Activated T-helper 1 cell treated with anti-CD3 and anti-CD28 coated beads, Interleukin-2, amount 50 U/mL, for 16 hours (primary cell): ENCODE data around the gene CSNK2B.

Source experiments
- DNase-seq, 2 donors: peaks; one replicate each; pipeline ENCODE4 v3.0.0-alpha.2; 2020; ENCODE audit warnings: low read depth in 1 of 2, low spot score in 1 of 2

CSNK2B gene

DNA sequence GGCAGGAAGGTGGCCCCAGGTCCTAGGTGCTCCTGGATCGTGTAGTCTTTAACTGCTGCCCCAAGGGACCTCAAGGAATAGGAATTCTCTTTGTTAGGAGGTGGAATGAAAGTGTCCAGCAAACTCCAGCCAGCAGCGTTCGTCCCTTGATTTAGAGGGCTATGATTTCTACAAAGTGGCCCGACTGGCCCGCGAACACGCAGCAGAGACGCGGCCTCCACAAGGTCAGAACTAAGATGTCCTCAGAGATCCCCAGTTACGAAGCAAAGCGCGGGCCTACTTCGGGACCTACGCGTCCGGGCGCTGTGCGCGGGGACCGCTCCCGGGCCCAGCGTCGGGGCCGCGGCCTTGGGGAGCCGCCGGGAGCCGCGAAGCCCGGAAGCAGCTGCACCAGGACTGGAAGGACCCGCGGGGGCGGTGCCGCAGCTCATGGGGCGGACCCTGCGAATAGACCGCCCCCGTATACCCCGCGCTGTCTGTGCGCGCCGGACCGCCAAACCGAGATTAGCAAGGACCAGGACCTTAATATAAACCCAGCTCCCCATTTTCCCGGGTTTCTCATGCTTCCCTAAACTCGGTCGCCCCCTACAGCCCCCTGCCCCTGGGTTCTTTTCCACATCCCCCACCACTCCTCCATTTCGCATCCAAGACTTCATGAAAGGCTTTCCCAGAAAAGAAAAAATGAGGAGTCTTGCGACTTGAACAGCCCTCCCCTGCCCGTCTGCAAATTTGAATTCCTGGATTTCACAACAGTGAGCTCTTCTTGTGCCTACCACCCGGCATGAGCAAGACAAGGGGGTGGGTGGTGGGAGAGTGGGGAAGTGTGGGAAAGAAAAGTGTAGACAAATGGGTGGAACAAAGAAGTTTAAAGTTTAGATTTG is 5.3 kb upstream of the CSNK2B start, which contains the start of gene C6orf47:
Gene C6orf47 (minus strand): TSS at position 398 of the 881 bp plus-strand sequence. CDS start 831 bp downstream, outside the sequence.
- DNase-seq, result peak; percentile 51 to 61

GRCh38 chr6:31661262-31662123 is 4.4 kb upstream of the CSNK2B start:
- DNase-seq, result no peak

GRCh38 chr6:31662124-31662723 is 3.7 kb upstream of the CSNK2B start:
- DNase-seq, result no peak

GRCh38 chr6:31663126-31663960 is 2.5 kb upstream of the CSNK2B start:
- DNase-seq, result no peak

- DNase-seq, result no peak
These were observed 1.7 kb upstream of the CSNK2B start for GRCh38 chr6:31663961-31664789.

- peak; percentile 78 for DNase-seq
These were observed 935 bp upstream of the CSNK2B start, which contains the start of gene GPANK1 for GRCh38 chr6:31664790-31665500. Gene GPANK1 (minus strand): TSS chr6:31664997. CDS start chr6:31664478, 519 bp downstream.

- DNase-seq, result no peak
These were observed 571 bp downstream of the CSNK2B start for GRCh38 chr6:31666337-31666965.

DNA sequence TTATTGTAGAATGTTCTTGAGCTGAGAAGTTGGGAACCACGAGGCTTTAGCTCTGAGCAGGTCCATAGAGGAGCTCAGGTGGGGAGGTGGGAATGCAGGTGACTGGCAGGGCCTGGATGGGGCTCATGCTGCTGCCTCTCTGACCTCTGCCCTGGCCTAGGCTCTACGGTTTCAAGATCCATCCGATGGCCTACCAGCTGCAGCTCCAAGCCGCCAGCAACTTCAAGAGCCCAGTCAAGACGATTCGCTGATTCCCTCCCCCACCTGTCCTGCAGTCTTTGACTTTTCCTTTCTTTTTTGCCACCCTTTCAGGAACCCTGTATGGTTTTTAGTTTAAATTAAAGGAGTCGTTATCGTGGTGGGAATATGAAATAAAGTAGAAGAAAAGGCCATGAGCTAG is 3.8 kb downstream of the CSNK2B start, which contains the start of gene LY6G5B:
Gene LY6G5B (plus strand): TSS at position 301 of the 400 bp plus-strand sequence. CDS start 975 bp downstream, outside the sequence.
- no peak for DNase-seq

GRCh38 chr6:31676322-31676903 is 10.5 kb downstream of the CSNK2B start:
- DNase-seq, result no peak

GRCh38 chr6:31676904-31677303 is 11.0 kb downstream of the CSNK2B start:
- no peak for DNase-seq

DNA sequence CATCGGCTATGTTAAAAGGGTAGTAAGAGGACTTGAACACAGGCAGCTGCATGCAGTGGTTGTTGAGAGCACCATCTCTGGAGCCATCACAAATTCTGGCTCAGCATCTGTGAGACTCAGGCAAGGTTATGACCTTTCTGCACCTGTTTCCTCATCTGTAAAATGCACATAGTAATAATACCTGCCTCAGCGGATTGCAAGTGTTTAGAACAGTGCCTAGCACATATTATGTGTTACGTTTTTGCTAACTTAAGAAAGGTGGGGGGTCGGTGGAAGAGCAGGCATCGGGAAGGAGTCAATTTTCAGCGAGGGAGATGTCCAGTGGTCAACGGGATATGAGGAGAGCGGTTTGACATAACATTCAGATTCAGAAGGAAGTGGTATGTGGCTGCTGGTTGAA is 12.1 kb downstream of the CSNK2B start:
- no peak for DNase-seq

DNA sequence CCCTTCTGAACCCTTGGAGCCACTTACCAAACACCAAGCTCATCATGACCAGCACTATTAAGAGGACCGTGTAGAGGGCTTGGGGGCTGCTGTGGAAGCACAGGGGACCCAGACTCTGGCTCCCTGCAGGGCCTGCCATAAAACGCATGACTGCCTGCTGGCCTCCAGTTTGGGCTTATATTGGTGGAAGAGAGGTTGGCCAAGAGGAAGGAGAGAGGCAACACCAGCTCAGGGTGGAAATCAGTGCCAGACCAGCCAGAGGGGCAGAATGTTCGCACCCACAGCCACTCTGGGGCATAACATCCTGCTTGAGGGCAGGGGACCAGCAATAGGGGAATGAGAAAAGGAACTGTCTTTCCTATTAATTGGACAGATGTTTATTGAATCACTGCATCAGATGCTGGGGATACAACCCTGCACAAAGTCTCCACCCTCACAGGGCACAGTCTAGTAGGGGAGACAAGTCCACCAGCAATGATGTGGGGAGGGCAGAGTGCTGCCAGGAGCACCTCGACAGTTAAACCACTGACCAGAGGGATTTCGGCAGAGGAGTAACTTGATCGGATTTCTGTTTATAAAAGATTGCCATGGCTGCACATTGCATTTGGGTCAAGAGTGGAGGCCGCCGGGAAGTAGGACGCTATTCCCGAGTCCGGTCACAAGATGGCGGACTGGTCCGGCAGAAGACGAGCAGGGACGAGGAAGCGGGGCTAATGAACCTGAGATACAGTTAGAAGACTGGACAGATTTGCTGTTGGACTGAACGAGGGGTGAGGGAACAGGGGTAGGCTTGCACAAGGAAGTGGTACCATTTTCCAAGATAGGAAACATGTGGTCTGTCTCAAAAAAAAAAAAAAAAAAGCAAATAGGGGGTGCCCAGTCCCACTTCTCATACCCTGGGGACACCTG is 14.6 kb downstream of the CSNK2B start, which contains the start of gene LY6G5C:
Gene LY6G5C (minus strand): TSS at position 842 of the 909 bp plus-strand sequence. CDS start 694 bp downstream, at position 148.
- peak; percentile 37 to 40 for DNase-seq

GRCh38 chr6:31681135-31681671 is 15.3 kb downstream of the CSNK2B start:
- no peak for DNase-seq

- no peak for DNase-seq
These were observed 17.7 kb downstream of the CSNK2B start for GRCh38 chr6:31683591-31683990.

DNA sequence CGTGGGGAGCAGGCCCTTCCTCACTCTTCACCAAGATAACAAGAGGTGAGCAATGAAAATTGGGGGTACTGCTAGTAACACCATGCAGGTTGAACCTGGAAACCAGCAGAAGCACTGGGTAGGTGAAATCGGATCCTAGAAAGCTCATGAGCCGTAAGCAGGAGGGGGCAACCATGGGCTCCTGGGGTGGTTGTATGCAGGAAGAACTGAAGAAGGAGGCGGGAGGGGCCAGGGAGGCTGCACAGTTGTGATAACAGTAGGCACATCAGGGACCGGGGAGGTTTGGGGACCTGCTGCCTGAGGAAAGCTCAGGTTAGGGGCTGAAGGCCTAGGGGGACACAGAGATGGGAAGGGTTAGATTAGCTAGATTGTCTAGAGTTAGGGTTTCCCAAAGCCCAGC is 20.6 kb downstream of the CSNK2B start:
- no peak for DNase-seq

GRCh38 chr6:31687321-31687720 is 21.4 kb downstream of the CSNK2B start:
- DNase-seq, result no peak
